Adrenal gland (tissue), 12 donors: ENCODE data around the gene ALKBH6. TPM values are rescaled to one million over a fixed set of nuclear protein-coding genes. Genes with fewer than 3 reads are reported as not detected.

ENCODE experiments used
- DNase-seq, 7 donors: peaks; one replicate each; pipeline ENCODE4 v3.0.0-alpha.2; 2019 to 2020
- H3K27ac ChIP-seq, 5 donors: fragments of 200-600 bp; sonication (generic) in 4 of 5; 1 replicate in 3 of 5; 2 replicates in 2 of 5; pipeline versions ENCODE4 v1.5.1 to v1.8.0; 2016 to 2020; ENCODE audit warnings: mild to moderate bottlenecking in 1 of 5
- H3K27me3 ChIP-seq: fragments of 200-600 bp; 2 replicates; pipeline ENCODE4 v1.8.0; 2021
- H3K36me3 ChIP-seq, 2 donors: fragments of 200-600 bp; replicated peaks in 1 of 2; 1 replicate in 1 of 2; 2 replicates in 1 of 2; pipeline versions ENCODE4 v1.5.1 to v1.8.0; 2018 to 2022
- H3K4me1 ChIP-seq, 2 donors: fragments of 200-600 bp; replicated peaks in 1 of 2; 1 replicate in 1 of 2; 2 replicates in 1 of 2; pipeline versions ENCODE4 v1.5.1 to v1.8.0; 2018 to 2021
- H3K4me3 ChIP-seq, 4 donors: fragments of 200-600 bp; sonication (generic) in 3 of 4; one replicate each; pipeline ENCODE4 v1.5.1; 2016 to 2018
- H3K9me3 ChIP-seq, 3 donors: fragments of 200-600 bp; sonication (generic) in 1 of 3; replicated peaks in 1 of 3; 1 replicate in 2 of 3; 2 replicates in 1 of 3; pipeline versions ENCODE4 v1.5.1 to v1.8.0; 2016 to 2021
- POLR2A ChIP-seq, 2 donors: fragments of 450-650 bp; IDR thresholded peaks; one replicate each; pipeline ENCODE4 v1.6.1; 2017; ENCODE audit warnings: antibody characterized with exemption in 2 of 2, mild to moderate bottlenecking in 2 of 2, moderate library complexity in 1 of 2
- WGBS, 4 donors: extraction: QIAGEN DNeasy Blood & Tissue Kit in 2 of 4; methylation state at CpG; one replicate each; pipeline versions ENCODE4 v1.1.5 to v1.1.7; 2013 to 2017; 5-methylcytosine and 5-hydroxymethylcytosine counted together
- intact Hi-C, 2 donors: fragments of 100-400 bp; cut with DNase I; formaldehyde crosslinking; loops; one replicate each; pipeline versions ENCODE4 v1.14.1 to v1.15.0; 2022 to 2023
- polyA plus RNA-seq, 3 donors: library from polyadenylated mRNA; stranded (reverse); fragments of 200-250 nt in 2 of 3; fragments of 350-450 nt in 1 of 3; fragmentation: Illumina TruSeq in 1 of 3; extraction: RNeasy Lipid Tissue Mini Kit (QIAGEN cat#74804) in 1 of 3; gene quantifications; one replicate each; pipeline ENCODE4 v1.2.3, GENCODE V29; 2013 to 2014
- total RNA-seq, 9 donors: library from RNA; depleted of rRNA in 4 of 9; stranded (reverse); fragments of >200 nt in 4 of 9; fragments of 120-200 nt in 1 of 9; fragmentation: NEBNext Ultra II Directional in 1 of 9; extraction: Animal tissue kit (Norgen Biotek cat#: 25700) in 1 of 9; gene quantifications; one replicate each; pipeline versions ENCODE4 v1.1.0 to v1.2.4, GENCODE V29; 2013 to 2023
- TF ChIP-seq, protein P1 (sequence below), 6 experiments: fragments of 450-650 bp in 4 of 6; fragments of 200-600 bp in 2 of 6; sonication (generic) in 1 of 6; IDR thresholded peaks; 1 replicate in 5 of 6; 2 replicates in 1 of 6; pipeline versions ENCODE4 v1.5.1 to v1.8.0; 2016 to 2021; ENCODE audit warnings: antibody characterized with exemption in 6 of 6, mild to moderate bottlenecking in 2 of 6, moderate library complexity in 1 of 6
- donor health status: healthy with polysubstance abuse.
- donor health status: Bipolar disorder and iron deficiency.
- donor health status: DM: yes; HTN: yes; CAD: no.
- donor health status: DM: no; HTN: no; CAD: no.
- donor health status: DM: no; HTN: no; CAD: no.
- donor health status: DM: yes; HTN: yes; CAD: no.

Gene ALKBH6
- total and polyA plus RNA-seq, 12 donors: 16.8 to 39.8 (median 23.9) TPM

DNA sequence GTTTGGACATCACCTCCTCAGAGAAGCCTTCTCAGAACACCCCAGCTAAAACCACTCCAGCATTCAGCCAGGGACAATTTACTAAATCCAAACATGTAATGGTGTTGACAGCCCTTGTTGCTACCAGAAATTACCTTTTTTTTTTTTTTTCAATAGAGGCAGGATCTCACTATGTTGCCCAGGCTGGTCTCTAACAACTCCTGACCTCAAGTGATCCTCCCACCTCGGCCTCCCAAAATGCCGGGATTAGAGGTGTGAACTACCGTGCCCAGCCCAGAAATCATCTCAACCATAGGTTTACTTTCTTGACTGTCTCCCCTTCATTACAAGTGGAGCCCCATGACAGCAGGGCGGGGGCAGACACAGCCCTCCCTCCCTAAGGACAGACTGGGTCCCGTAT lies 9.4 kb upstream of the ALKBH6 start:
- intact Hi-C loops: no loop called here
- Histone ChIP-seq H3K4me1 (no peaks in the 10 kb centered on the region), H3K27ac (no peak overlapping the region), H3K4me3 (no peak overlapping the region), H3K9me3 (no peaks in the 10 kb centered on the region), H3K36me3 (no peaks in the 10 kb centered on the region), H3K27me3 (no peaks in the 10 kb centered on the region)
- no peak for DNase-seq
- 89 to 97% (median 95%) methylated on average over 5 of the region's 5 CpGs for WGBS, 4 donors
- TF ChIP-seq, protein P1, sequence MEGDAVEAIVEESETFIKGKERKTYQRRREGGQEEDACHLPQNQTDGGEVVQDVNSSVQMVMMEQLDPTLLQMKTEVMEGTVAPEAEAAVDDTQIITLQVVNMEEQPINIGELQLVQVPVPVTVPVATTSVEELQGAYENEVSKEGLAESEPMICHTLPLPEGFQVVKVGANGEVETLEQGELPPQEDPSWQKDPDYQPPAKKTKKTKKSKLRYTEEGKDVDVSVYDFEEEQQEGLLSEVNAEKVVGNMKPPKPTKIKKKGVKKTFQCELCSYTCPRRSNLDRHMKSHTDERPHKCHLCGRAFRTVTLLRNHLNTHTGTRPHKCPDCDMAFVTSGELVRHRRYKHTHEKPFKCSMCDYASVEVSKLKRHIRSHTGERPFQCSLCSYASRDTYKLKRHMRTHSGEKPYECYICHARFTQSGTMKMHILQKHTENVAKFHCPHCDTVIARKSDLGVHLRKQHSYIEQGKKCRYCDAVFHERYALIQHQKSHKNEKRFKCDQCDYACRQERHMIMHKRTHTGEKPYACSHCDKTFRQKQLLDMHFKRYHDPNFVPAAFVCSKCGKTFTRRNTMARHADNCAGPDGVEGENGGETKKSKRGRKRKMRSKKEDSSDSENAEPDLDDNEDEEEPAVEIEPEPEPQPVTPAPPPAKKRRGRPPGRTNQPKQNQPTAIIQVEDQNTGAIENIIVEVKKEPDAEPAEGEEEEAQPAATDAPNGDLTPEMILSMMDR (IDR thresholded peaks at IDR 0.05): no peak
- TF ChIP-seq POLR2A (IDR thresholded peaks at IDR 0.05): no peak

DNA sequence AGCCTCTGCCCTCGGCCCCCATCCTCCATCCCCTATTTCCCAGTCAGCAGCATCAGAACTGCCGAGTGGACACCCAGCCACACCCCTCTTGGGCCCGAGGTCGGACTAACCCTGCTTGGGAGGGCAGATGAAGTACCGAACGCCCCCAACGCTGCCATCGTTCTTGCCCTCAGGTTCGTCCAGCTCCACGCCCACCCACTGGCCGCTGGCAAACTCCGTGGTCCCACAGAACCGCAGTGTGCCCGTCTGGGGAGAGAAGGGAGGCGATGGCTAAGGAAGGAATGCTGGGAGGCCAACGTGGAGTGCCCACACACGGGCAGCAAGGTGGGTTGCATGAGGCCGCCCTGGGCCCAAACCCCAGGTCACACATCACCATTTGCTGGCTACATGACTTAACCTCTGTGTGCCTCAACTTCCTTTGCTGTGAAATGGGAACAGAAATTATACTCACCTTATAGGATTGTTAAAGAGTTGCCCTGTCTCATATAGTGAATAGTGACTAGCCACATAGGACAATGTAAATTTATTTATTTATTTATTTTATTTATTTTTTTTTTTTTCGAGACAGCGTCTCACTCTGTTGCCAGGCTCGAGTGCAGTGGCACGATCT lies 5.2 kb upstream of the ALKBH6 start:
- Histone ChIP-seq H3K27ac (no peak overlapping the region), H3K36me3 (peaks cover 0 to 3% of the 10 kb centered on the region in 2 donors), H3K27me3 (no peaks in the 10 kb centered on the region), H3K4me3 (no peak overlapping the region), H3K4me1 (peaks cover 5 to 6% of the 10 kb centered on the region in 2 donors), H3K9me3 (no peaks in the 10 kb centered on the region)
- intact Hi-C loops: no loop called here
- TF ChIP-seq, protein P1 (IDR thresholded peaks at IDR 0.05): no peak
- TF ChIP-seq POLR2A (IDR thresholded peaks at IDR 0.05): no peak
- 91 to 96% (median 92%) methylated on average over 12 to 22 of the region's 22 CpGs for WGBS, 4 donors
- DNase-seq: no peak

DNA sequence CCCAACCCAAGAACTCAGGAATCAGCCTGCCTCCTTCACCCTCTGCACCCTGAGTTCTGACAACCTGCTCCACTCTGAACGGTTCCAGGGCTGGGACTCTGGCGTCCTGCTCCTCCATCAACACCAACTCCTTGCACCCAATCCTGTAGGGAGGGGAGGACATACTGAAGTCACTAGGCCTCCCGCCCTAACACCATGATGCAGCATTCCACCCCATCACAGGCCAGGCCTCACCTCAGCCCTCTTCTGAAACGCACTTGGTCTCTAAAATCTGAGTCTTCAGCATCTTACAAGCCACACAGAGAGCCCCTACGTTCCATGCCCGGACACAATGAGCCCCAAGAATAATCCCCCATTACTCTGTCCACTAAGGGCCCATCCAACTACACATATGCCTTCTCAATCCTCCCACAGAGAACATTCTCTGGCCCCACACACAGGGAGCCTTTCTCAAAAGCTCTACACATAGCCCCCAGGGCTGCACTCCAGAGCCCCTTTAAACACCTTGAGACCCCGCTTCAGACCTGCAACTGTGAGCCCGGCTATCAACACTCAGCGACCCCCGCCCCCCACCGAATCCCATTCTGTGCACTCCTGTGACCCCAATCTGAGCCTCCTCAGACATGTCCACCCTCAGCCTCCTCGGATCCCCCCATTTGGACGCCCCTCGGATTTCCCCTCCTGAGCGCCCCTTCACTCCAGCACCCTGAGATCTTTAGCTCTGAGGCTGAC lies 567 bp downstream of the ALKBH6 start:
- peak overlapping the region in 4 of 5 donors; percentile 43 to 79 (median 68) for H3K27ac ChIP-seq
- H3K36me3 ChIP-seq: peaks cover 0 to 3% of the 10 kb centered on the region in 2 donors
- no peak for DNase-seq
- no peaks in the 10 kb centered on the region for H3K9me3 ChIP-seq
- H3K4me1 ChIP-seq: peaks cover 16 to 18% of the 10 kb centered on the region in 2 donors
- intact Hi-C loops: loop anchor here in 1 of 2 donors (5.0 kb wide), 1 partner anchor 39 kb away; the partner anchor contains the start of genes THAP8 and WDR62
- no peaks in the 10 kb centered on the region for H3K27me3 ChIP-seq
- WGBS, 4 donors: 24 to 32% (median 31%) methylated on average over 14 to 15 of the region's 15 CpGs
- TF ChIP-seq POLR2A (IDR thresholded peaks at IDR 0.05): no peak
- TF ChIP-seq, protein P1 (IDR thresholded peaks at IDR 0.05): no peak
- peak overlapping the region in 3 of 4 donors; percentile 39 to 57 (median 54) for H3K4me3 ChIP-seq

DNA sequence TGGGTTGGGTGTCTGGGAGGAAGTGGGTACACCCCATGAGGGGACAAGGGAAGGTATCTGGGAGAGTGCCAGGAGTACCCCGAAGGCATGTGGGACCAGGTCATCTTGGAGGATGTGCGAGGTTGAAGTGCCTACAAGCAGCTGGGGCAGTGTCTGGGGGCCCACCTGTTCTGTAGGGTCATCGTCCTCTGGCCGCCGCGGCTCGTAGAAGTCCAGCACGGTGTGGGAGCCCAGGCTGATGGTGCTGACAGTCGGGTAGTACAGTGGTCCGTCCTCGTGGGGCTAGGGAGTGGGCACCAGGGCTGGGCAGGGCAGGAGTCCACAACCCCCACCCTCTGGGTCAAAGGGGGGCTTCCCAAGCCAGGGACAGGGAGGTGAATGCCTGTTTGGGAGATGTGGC lies 3.6 kb downstream of the ALKBH6 start:
- 88 to 100% (median 98%) methylated on average over 2 to 11 of the region's 11 CpGs for WGBS, 4 donors
- Histone ChIP-seq H3K4me1 (peaks cover 16 to 18% of the 10 kb centered on the region in 2 donors), H3K36me3 (no peaks in the 10 kb centered on the region), H3K27me3 (no peaks in the 10 kb centered on the region), H3K27ac (no peak overlapping the region), H3K4me3 (no peak overlapping the region), H3K9me3 (no peaks in the 10 kb centered on the region)
- intact Hi-C loops: loop anchor here in 1 of 2 donors (5.0 kb wide), 1 partner anchor 42 kb away; the partner anchor contains the start of genes THAP8 and WDR62
- no peak for DNase-seq
- TF ChIP-seq, protein P1 (IDR thresholded peaks at IDR 0.05): no peak
- TF ChIP-seq POLR2A (IDR thresholded peaks at IDR 0.05): no peak
